BJ (cell line): ENCODE data around the gene ZNF367. TPM values are rescaled to one million over a fixed set of nuclear protein-coding genes. Genes with fewer than 3 reads are reported as not detected.
A peak's percentile ranks its signal among the peaks of the same experiment; 100 is the strongest.

Experiments used
- CTCF ChIA-PET: fragments of 350-600 bp; formaldehyde crosslinking; extraction: SDS; loops from one replicate; lab custom pipeline; 2021; ENCODE audit warnings: antibody characterized with exemption, inconsistent platforms; lab: Yijun Ruan, JAX
- POLR2A ChIA-PET: fragments of 300-600 bp; sonication (Branson Sonifier 250); formaldehyde crosslinking; extraction: SDS; loops from one replicate; lab custom pipeline; 2021; ENCODE audit warnings: antibody characterized with exemption; lab: Charles Lee
- DNase-seq: peaks from one replicate; pipeline ENCODE4 v3.0.0-alpha.2; 2011; ENCODE audit warnings: low read depth
- H3K27me3 ChIP-seq: 2 replicates; pipeline ENCODE4 v1.6.0; 2011; ENCODE audit warnings: low read length; ENCODE audit not compliant: control insufficient read depth, insufficient read depth
- H3K36me3 ChIP-seq: 2 replicates; pipeline ENCODE4 v1.5.1; 2011; ENCODE audit warnings: low read length; ENCODE audit not compliant: control insufficient read depth, insufficient read depth
- H3K4me3 ChIP-seq: 2 replicates; pipeline ENCODE4 v1.5.1; 2011; ENCODE audit warnings: low read depth, mild to moderate bottlenecking, control low read depth, low read length
- CTCF ChIP-seq: IDR thresholded peaks from 2 replicates; pipeline ENCODE4 v1.5.1; 2011; ENCODE audit warnings: low read depth, mild to moderate bottlenecking, control low read depth, inconsistent platforms, low read length, moderate library complexity; ENCODE audit not compliant: insufficient read depth
- polyA plus RNA-seq: library from polyadenylated mRNA; depleted of rRNA; stranded (reverse); fragments of >200 nt; gene quantifications from 2 replicates; pipeline ENCODE4 v1.2.3, GENCODE V29; 2011

ZNF367 gene
- polyA plus RNA-seq, 1 experiment: 0.97 TPM

GRCh38 chr9:96344458-96345180, 73.6 kb downstream of the ZNF367 start:
- Histone ChIP-seq H3K36me3 (peaks cover 5% of the 10 kb centered on the region), H3K4me3 (no peak overlapping the region), H3K27me3 (no peaks in the 10 kb centered on the region)
- ChIA-PET CTCF (interaction anchor here (0.8 to 2.8 kb wide), 3 partner anchors 17 to 322 kb away, joined by 3 to 13 read pairs (median 3); no protein-coding TSS in a partner anchor), POLR2A (interaction anchor here (0.6 to 0.8 kb wide), 4 partner anchors 28 to 320 kb away, joined by 3 to 13 read pairs (median 6); no protein-coding TSS in a partner anchor)
- peak; percentile 46 for DNase-seq
- no peak for TF ChIP-seq CTCF

GRCh38 chr9:96343515-96344360, 74.4 kb downstream of the ZNF367 start:
- ChIA-PET POLR2A (interaction anchor here (0.5 kb wide), 1 partner anchor 35 kb away, joined by 6 read pairs; no protein-coding TSS in a partner anchor), CTCF (interaction anchor here (0.8 to 2.8 kb wide), 3 partner anchors 16 to 323 kb away, joined by 3 to 13 read pairs (median 3); no protein-coding TSS in a partner anchor)
- Histone ChIP-seq H3K36me3 (peaks cover 5% of the 10 kb centered on the region), H3K4me3 (no peak overlapping the region), H3K27me3 (no peaks in the 10 kb centered on the region)
- TF ChIP-seq CTCF: no peak
- no peak for DNase-seq

GRCh38 chr9:96342571-96343245, 75.5 kb downstream of the ZNF367 start:
- POLR2A ChIA-PET: interaction anchor here (0.5 kb wide), 1 partner anchor 36 kb away, joined by 6 read pairs; no protein-coding TSS in a partner anchor
- TF ChIP-seq CTCF: no peak
- Histone ChIP-seq H3K36me3 (peaks cover 2% of the 10 kb centered on the region), H3K4me3 (no peak overlapping the region), H3K27me3 (no peaks in the 10 kb centered on the region)
- DNase-seq: no peak
- CTCF ChIA-PET: interaction anchor here (2.8 kb wide), 1 partner anchor 15 kb away, joined by 13 read pairs; no protein-coding TSS in a partner anchor

- no peak overlapping the region for H3K4me3 ChIP-seq
- DNase-seq: no peak
- peaks cover 2% of the 10 kb centered on the region for H3K36me3 ChIP-seq
- TF ChIP-seq CTCF: no peak
- no peaks in the 10 kb centered on the region for H3K27me3 ChIP-seq
- CTCF ChIA-PET: no interaction called here
- POLR2A ChIA-PET: no interaction called here
Measured at GRCh38 chr9:96340707-96341106, 77.5 kb downstream of the ZNF367 start.
